ENCODE measurements around the gene SLC25A38. TPM values are rescaled to one million over a fixed set of nuclear protein-coding genes. Genes with fewer than 3 reads are reported as not detected.

SLC25A38 gene
- total RNA-seq, 1 experiment from 2014 or later = 37.7 TPM

- no TSS peak for BruUV-seq (replicated peaks)
- peaks cover 30% of the 10 kb centered on the region; the same call in 1 of the 2 replicates for H3K4me1 ChIP-seq
- Mint-ChIP-seq H3K27me3 (ENCODE audit: insufficient read depth, unreplicated experiment) (no peaks in the 10 kb centered on the region), H3K27ac (ENCODE audit: unreplicated experiment) (peak overlapping the region; percentile 45), H3K9me3 (ENCODE audit: unreplicated experiment) (no peaks in the 10 kb centered on the region), H3K4me1 (ENCODE audit: low read depth, unreplicated experiment) (peaks cover 37% of the 10 kb centered on the region), H3K36me3 (ENCODE audit: insufficient read depth, unreplicated experiment) (peaks cover 61% of the 10 kb centered on the region), H3K4me3 (ENCODE audit: unreplicated experiment) (peak overlapping the region; percentile 39)
- no peak overlapping the region for H3K4me3 ChIP-seq (ENCODE audit: low read depth, low read length)
- no peaks in the 10 kb centered on the region for H3K9me3 ChIP-seq
- POLR2A ChIA-PET = no interaction called here
- CTCF ChIA-PET = interaction anchor here (1.0 kb wide), 1 partner anchor 99 kb away, joined by 3 read pairs; no protein-coding TSS in a partner anchor
- intact Hi-C loops (cut with micrococcal nuclease; ENCODE audit: unreplicated experiment) = loop anchor here (10.0 kb wide), 1 partner anchor 263 kb away; no protein-coding TSS in a partner anchor
- DNase-seq = no peak
- no peaks in the 10 kb centered on the region for H3K36me3 ChIP-seq (ENCODE audit: control insufficient read depth, insufficient read depth, low read length)
- TF ChIP-seq CTCF (IDR thresholded peaks at IDR 0.05; ENCODE audit: insufficient read depth in 1 of 2, low read depth in 1 of 2, low read length in 1 of 2, severe bottlenecking in 1 of 2, unreplicated experiment in 1 of 2) = no peak
- no peaks in the 10 kb centered on the region for H3K27me3 ChIP-seq (replicated peaks; ENCODE audit: control insufficient read depth, insufficient read depth, low read length)
Observed at GRCh38 chr3:39387411-39387975, 4.3 kb downstream of the SLC25A38 start.

GRCh38 chr3:39388153-39388552 is 5.0 kb downstream of the SLC25A38 start:
- H3K4me3 Mint-ChIP-seq (ENCODE audit: unreplicated experiment) = peak overlapping the region; percentile 39
- ChIA-PET CTCF (interaction anchor here (1.0 kb wide), 1 partner anchor 100 kb away, joined by 3 read pairs; no protein-coding TSS in a partner anchor), POLR2A (no interaction called here)
- intact Hi-C loops (cut with micrococcal nuclease; ENCODE audit: unreplicated experiment) = loop anchor here (10.0 kb wide), 1 partner anchor 263 kb away; no protein-coding TSS in a partner anchor
- H3K36me3 Mint-ChIP-seq (ENCODE audit: insufficient read depth, unreplicated experiment) = peaks cover 62% of the 10 kb centered on the region
- Histone ChIP-seq H3K9me3 (no peaks in the 10 kb centered on the region), H3K4me3 (ENCODE audit: low read depth, low read length) (no peak overlapping the region), H3K27me3 (replicated peaks; ENCODE audit: control insufficient read depth, insufficient read depth, low read length) (no peaks in the 10 kb centered on the region), H3K36me3 (ENCODE audit: control insufficient read depth, insufficient read depth, low read length) (no peaks in the 10 kb centered on the region), H3K4me1 (peaks cover 28% of the 10 kb centered on the region; the same call in 1 of the 2 replicates)
- peaks cover 37% of the 10 kb centered on the region for H3K4me1 Mint-ChIP-seq (ENCODE audit: low read depth, unreplicated experiment)
- no peaks in the 10 kb centered on the region for H3K9me3 Mint-ChIP-seq (ENCODE audit: unreplicated experiment)
- H3K27me3 Mint-ChIP-seq (ENCODE audit: insufficient read depth, unreplicated experiment) = no peaks in the 10 kb centered on the region
- peak overlapping the region; percentile 45 for H3K27ac Mint-ChIP-seq (ENCODE audit: unreplicated experiment)
- DNase-seq = no peak
- no TSS peak for BruUV-seq (replicated peaks)
- no peak for TF ChIP-seq CTCF (IDR thresholded peaks at IDR 0.05; ENCODE audit: insufficient read depth in 1 of 2, low read depth in 1 of 2, low read length in 1 of 2, severe bottlenecking in 1 of 2, unreplicated experiment in 1 of 2)

GRCh38 chr3:39388741-39389248 is 5.6 kb downstream of the SLC25A38 start:
- Mint-ChIP-seq H3K36me3 (ENCODE audit: insufficient read depth, unreplicated experiment) (peaks cover 56% of the 10 kb centered on the region), H3K27ac (ENCODE audit: unreplicated experiment) (peak overlapping the region; percentile 54), H3K27me3 (ENCODE audit: insufficient read depth, unreplicated experiment) (no peaks in the 10 kb centered on the region), H3K4me1 (ENCODE audit: low read depth, unreplicated experiment) (peaks cover 37% of the 10 kb centered on the region), H3K4me3 (ENCODE audit: unreplicated experiment) (no peak overlapping the region), H3K9me3 (ENCODE audit: unreplicated experiment) (no peaks in the 10 kb centered on the region)
- no peak for TF ChIP-seq CTCF (IDR thresholded peaks at IDR 0.05; ENCODE audit: insufficient read depth in 1 of 2, low read depth in 1 of 2, low read length in 1 of 2, severe bottlenecking in 1 of 2, unreplicated experiment in 1 of 2)
- no peak for DNase-seq
- H3K4me3 ChIP-seq (ENCODE audit: low read depth, low read length) = no peak overlapping the region
- intact Hi-C loops (cut with micrococcal nuclease; ENCODE audit: unreplicated experiment) = loop anchor here (10.0 kb wide), 1 partner anchor 264 kb away; no protein-coding TSS in a partner anchor
- H3K36me3 ChIP-seq (ENCODE audit: control insufficient read depth, insufficient read depth, low read length) = no peaks in the 10 kb centered on the region
- H3K4me1 ChIP-seq = peaks cover 28% of the 10 kb centered on the region; the same call in 1 of the 2 replicates
- ChIA-PET CTCF (interaction anchor here (1.0 kb wide), 1 partner anchor 100 kb away, joined by 3 read pairs; no protein-coding TSS in a partner anchor), POLR2A (no interaction called here)
- no peaks in the 10 kb centered on the region for H3K27me3 ChIP-seq (replicated peaks; ENCODE audit: control insufficient read depth, insufficient read depth, low read length)
- BruUV-seq (replicated peaks) = no TSS peak
- H3K9me3 ChIP-seq = no peaks in the 10 kb centered on the region
